Neural cell (in vitro differentiated cells): ENCODE data around the gene TSPOAP1. TPM values are rescaled to one million over a fixed set of nuclear protein-coding genes. Genes with fewer than 3 reads are reported as not detected.

Experiments used
- H2AFZ ChIP-seq: fragments of 200-600, 300-800 bp; sonication (generic), shearing (Covaris generic); 2 replicates; pipeline ENCODE4 v1.6.0; 2014; ENCODE audit warnings: low read depth, mild to moderate bottlenecking, antibody characterized with exemption, low read length, moderate library complexity
- H3F3A ChIP-seq: fragments of 200-600 bp; shearing (Covaris generic); 2 replicates; pipeline ENCODE4 v1.6.1; 2016; ENCODE audit warnings: mild to moderate bottlenecking, moderate library complexity, mixed read lengths, antibody characterized with exemption, low read length; ENCODE audit not compliant: insufficient read depth, poor library complexity, severe bottlenecking
- H3K27ac ChIP-seq: fragments of 200-600, 300-800 bp; sonication (generic), shearing (Covaris generic); 2 replicates; pipeline ENCODE4 v1.5.1; 2014; ENCODE audit warnings: mild to moderate bottlenecking, low read length, moderate library complexity
- H3K27me3 ChIP-seq: fragments of 300-800, 200-600 bp; sonication (generic), shearing (Covaris generic); 2 replicates; pipeline ENCODE4 v1.6.0; 2014; ENCODE audit warnings: mild to moderate bottlenecking, low read depth, low read length, moderate library complexity; ENCODE audit not compliant: insufficient read depth
- H3K36me3 ChIP-seq: fragments of 300-800, 200-600 bp; sonication (generic), shearing (Covaris generic); 2 replicates; pipeline ENCODE4 v1.5.1; 2014; ENCODE audit warnings: mild to moderate bottlenecking, antibody characterized with exemption, low read length, moderate library complexity; ENCODE audit not compliant: insufficient read depth
- H3K4me2 ChIP-seq: fragments of 300-800, 200-600 bp; sonication (generic), shearing (Covaris generic); 2 replicates; pipeline ENCODE4 v1.6.0; 2014; ENCODE audit warnings: mild to moderate bottlenecking, low read length
- H3K4me3 ChIP-seq: fragments of 300-800, 200-600 bp; sonication (generic), shearing (Covaris generic); 2 replicates; pipeline ENCODE4 v1.5.1; 2014; ENCODE audit warnings: mild to moderate bottlenecking, low read length, moderate library complexity
- H3K79me2 ChIP-seq: fragments of 200-600 bp; shearing (Covaris generic); replicated peaks from 2 replicates; pipeline ENCODE4 v1.6.0; 2014; ENCODE audit warnings: mild to moderate bottlenecking, low read length, moderate library complexity; ENCODE audit not compliant: insufficient read depth
- H3K9ac ChIP-seq: fragments of 300-800, 200-600 bp; sonication (generic), shearing (Covaris generic); 2 replicates; pipeline ENCODE4 v1.6.1; 2016; ENCODE audit warnings: mild to moderate bottlenecking, low read length, mixed read lengths
- H3K9me2 ChIP-seq: fragments of 200-600 bp; shearing (Covaris generic); 2 replicates; pipeline ENCODE4 v1.6.1; 2016; ENCODE audit warnings: mild to moderate bottlenecking, low read length, mixed read lengths; ENCODE audit not compliant: insufficient read depth
- H3K9me3 ChIP-seq: fragments of 200-600, 300-800 bp; sonication (generic), shearing (Covaris generic); 2 replicates; pipeline ENCODE4 v1.6.1; 2016; ENCODE audit warnings: mild to moderate bottlenecking, mixed run types, low read length, moderate library complexity, mixed read lengths
- H4K20me1 ChIP-seq: fragments of 200-600 bp; shearing (Covaris generic); 2 replicates; pipeline ENCODE4 v1.6.1; 2016; ENCODE audit warnings: mild to moderate bottlenecking, mixed run types; ENCODE audit not compliant: insufficient read depth
- EP300 ChIP-seq: fragments of 450-650 bp; conservative IDR thresholded peaks from 2 replicates; pipeline ENCODE4 v1.6.1; 2014; ENCODE audit warnings: antibody characterized with exemption, mild to moderate bottlenecking, moderate library complexity; ENCODE audit not compliant: poor library complexity, severe bottlenecking
- EZH2 ChIP-seq: fragments of 200-600, 300-800 bp; shearing (Covaris generic), sonication (generic); IDR thresholded peaks from 2 replicates; pipeline ENCODE4 v1.6.1; 2014; ENCODE audit warnings: antibody characterized with exemption, low read length, borderline replicate concordance, mild to moderate bottlenecking; ENCODE audit not compliant: insufficient read depth, poor library complexity, severe bottlenecking
- MXI1 ChIP-seq: fragments of 450-650 bp; conservative IDR thresholded peaks from 2 replicates; pipeline ENCODE4 v1.6.1; 2014; ENCODE audit warnings: antibody characterized with exemption, mild to moderate bottlenecking; ENCODE audit not compliant: poor library complexity, severe bottlenecking
- POLR2AphosphoS5 ChIP-seq: IDR thresholded peaks from 2 replicates; pipeline ENCODE4 v1.6.1; 2012
- RAD21 ChIP-seq: fragments of 450-650 bp; conservative IDR thresholded peaks from 2 replicates; pipeline ENCODE4 v1.6.1; 2014; ENCODE audit warnings: antibody characterized with exemption, mild to moderate bottlenecking, moderate library complexity
- SMC3 ChIP-seq: fragments of 450-650 bp; conservative IDR thresholded peaks from 2 replicates; pipeline ENCODE4 v1.6.1; 2014; ENCODE audit warnings: antibody characterized with exemption, mild to moderate bottlenecking, moderate library complexity; ENCODE audit not compliant: poor library complexity
- TAF1 ChIP-seq: IDR thresholded peaks from 2 replicates; pipeline ENCODE4 v1.6.1; 2012; ENCODE audit warnings: low read depth
- polyA plus RNA-seq: library from polyadenylated mRNA; depleted of rRNA; stranded (reverse); fragments of >200 nt; gene quantifications from 2 replicates; pipeline ENCODE4 v1.2.3, GENCODE V29; 2014
- TF ChIP-seq, protein P1 (sequence below): IDR thresholded peaks from 2 replicates; pipeline ENCODE4 v1.6.1; 2012; ENCODE audit warnings: borderline replicate concordance
- TF ChIP-seq, protein P2 (sequence below): fragments of 450-650 bp; IDR thresholded peaks from 2 replicates; pipeline ENCODE4 v1.5.1; 2014; ENCODE audit warnings: antibody characterized with exemption, mild to moderate bottlenecking, moderate library complexity; ENCODE audit not compliant: poor library complexity, severe bottlenecking

Gene TSPOAP1
- polyA plus RNA-seq, 1 donor from 2014 or later = 103 TPM

DNA sequence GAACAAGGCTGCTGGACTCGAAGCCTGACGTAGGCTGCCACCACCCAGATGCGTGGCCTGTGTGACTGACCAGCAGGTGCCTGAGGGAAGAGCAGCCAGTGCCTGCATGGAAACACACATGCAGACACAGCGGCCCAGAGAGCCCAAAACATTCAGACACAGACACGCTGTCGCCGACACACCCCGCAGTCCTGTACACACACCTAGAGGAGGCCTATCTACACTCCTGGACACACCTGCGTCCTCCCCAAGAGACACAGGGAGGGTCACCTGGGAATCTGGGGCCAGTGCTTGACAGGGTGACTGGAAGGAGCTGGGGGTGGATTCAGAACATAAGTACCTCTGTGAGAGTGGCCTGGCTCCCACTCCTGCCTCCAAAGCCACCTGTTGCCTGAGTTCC is 6.1 kb upstream of the TSPOAP1 start:
- no peak overlapping the region for H3K4me2 ChIP-seq
- no peaks in the 10 kb centered on the region for H3K79me2 ChIP-seq
- no peaks in the 10 kb centered on the region for H3K27me3 ChIP-seq
- no peaks in the 10 kb centered on the region for H3K9me2 ChIP-seq
- H3K27ac ChIP-seq = no peak overlapping the region
- H2AFZ ChIP-seq = no peak overlapping the region
- no peaks in the 10 kb centered on the region for H3K9me3 ChIP-seq
- H3K9ac ChIP-seq = no peak overlapping the region
- H4K20me1 ChIP-seq = no peaks in the 10 kb centered on the region
- no peak overlapping the region for H3K4me3 ChIP-seq
- no peaks in the 10 kb centered on the region for H3F3A ChIP-seq
- TF ChIP-seq POLR2AphosphoS5 (no peak), EZH2 (no peak)
- H3K36me3 ChIP-seq = no peaks in the 10 kb centered on the region

DNA sequence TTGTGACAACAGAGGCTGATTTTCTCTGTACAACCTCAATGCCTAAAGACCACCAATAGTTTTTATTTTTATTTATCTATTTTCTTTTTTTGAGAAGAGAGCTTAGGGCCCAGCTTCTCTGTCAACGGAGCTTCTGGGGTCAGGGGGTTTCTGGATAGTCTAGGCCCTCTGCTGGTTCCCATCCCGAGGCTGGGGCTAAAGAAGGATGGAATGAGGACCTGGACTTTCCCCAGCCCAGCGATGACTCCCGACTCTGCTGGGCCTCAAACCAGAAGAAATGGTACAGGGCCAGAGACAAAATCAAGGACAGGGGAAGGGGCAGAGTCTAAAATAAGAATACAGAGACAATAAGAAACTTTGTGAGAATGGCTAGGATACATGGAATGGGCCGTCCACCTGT is 5.7 kb upstream of the TSPOAP1 start:
- Histone ChIP-seq H3K36me3 (no peaks in the 10 kb centered on the region), H3K27ac (no peak overlapping the region), H3K9me2 (no peaks in the 10 kb centered on the region), H3K79me2 (no peaks in the 10 kb centered on the region), H3K9ac (no peak overlapping the region), H3K4me2 (no peak overlapping the region), H4K20me1 (no peaks in the 10 kb centered on the region), H3F3A (no peaks in the 10 kb centered on the region), H3K27me3 (no peaks in the 10 kb centered on the region), H3K4me3 (no peak overlapping the region), H3K9me3 (no peaks in the 10 kb centered on the region), H2AFZ (no peak overlapping the region)
- TF ChIP-seq, protein P1, sequence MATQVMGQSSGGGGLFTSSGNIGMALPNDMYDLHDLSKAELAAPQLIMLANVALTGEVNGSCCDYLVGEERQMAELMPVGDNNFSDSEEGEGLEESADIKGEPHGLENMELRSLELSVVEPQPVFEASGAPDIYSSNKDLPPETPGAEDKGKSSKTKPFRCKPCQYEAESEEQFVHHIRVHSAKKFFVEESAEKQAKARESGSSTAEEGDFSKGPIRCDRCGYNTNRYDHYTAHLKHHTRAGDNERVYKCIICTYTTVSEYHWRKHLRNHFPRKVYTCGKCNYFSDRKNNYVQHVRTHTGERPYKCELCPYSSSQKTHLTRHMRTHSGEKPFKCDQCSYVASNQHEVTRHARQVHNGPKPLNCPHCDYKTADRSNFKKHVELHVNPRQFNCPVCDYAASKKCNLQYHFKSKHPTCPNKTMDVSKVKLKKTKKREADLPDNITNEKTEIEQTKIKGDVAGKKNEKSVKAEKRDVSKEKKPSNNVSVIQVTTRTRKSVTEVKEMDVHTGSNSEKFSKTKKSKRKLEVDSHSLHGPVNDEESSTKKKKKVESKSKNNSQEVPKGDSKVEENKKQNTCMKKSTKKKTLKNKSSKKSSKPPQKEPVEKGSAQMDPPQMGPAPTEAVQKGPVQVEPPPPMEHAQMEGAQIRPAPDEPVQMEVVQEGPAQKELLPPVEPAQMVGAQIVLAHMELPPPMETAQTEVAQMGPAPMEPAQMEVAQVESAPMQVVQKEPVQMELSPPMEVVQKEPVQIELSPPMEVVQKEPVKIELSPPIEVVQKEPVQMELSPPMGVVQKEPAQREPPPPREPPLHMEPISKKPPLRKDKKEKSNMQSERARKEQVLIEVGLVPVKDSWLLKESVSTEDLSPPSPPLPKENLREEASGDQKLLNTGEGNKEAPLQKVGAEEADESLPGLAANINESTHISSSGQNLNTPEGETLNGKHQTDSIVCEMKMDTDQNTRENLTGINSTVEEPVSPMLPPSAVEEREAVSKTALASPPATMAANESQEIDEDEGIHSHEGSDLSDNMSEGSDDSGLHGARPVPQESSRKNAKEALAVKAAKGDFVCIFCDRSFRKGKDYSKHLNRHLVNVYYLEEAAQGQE = no peak
- TF ChIP-seq, protein P2, sequence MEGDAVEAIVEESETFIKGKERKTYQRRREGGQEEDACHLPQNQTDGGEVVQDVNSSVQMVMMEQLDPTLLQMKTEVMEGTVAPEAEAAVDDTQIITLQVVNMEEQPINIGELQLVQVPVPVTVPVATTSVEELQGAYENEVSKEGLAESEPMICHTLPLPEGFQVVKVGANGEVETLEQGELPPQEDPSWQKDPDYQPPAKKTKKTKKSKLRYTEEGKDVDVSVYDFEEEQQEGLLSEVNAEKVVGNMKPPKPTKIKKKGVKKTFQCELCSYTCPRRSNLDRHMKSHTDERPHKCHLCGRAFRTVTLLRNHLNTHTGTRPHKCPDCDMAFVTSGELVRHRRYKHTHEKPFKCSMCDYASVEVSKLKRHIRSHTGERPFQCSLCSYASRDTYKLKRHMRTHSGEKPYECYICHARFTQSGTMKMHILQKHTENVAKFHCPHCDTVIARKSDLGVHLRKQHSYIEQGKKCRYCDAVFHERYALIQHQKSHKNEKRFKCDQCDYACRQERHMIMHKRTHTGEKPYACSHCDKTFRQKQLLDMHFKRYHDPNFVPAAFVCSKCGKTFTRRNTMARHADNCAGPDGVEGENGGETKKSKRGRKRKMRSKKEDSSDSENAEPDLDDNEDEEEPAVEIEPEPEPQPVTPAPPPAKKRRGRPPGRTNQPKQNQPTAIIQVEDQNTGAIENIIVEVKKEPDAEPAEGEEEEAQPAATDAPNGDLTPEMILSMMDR = no peak
- no peak for TF ChIP-seq EZH2
- TF ChIP-seq SMC3 = no peak
- TF ChIP-seq TAF1 = no peak
- no peak for TF ChIP-seq RAD21
- no peak for TF ChIP-seq POLR2AphosphoS5
- TF ChIP-seq MXI1 = no peak
- no peak for TF ChIP-seq EP300

DNA sequence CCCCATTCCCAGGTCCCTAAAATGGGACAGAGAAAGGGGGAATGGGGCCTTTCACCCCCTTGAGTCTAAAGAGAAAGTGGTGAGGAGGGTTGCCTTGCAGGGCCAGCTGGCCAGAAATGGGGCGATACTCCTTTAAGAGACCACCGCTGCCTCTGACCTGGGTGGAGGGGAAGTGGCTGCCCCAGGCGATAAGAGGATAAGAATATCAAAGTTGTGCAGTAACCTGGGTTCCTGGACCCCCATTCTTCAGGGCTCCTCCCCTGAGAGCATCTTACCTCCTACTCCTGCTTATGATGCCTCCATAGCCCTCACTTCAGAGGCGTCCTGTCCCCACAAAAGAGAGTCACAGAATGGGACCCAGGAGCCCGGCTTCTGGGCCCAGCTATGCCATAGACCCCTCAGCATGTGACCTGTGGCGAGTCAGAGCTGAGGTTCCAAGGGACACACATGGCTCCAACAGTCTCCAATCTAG is 5.2 kb upstream of the TSPOAP1 start:
- Histone ChIP-seq H3K27me3 (no peaks in the 10 kb centered on the region), H3K36me3 (no peaks in the 10 kb centered on the region), H3K9me2 (no peaks in the 10 kb centered on the region), H2AFZ (no peak overlapping the region), H3F3A (no peaks in the 10 kb centered on the region), H3K27ac (no peak overlapping the region), H3K4me3 (no peak overlapping the region), H3K9ac (no peak overlapping the region), H3K4me2 (no peak overlapping the region), H4K20me1 (no peaks in the 10 kb centered on the region), H3K9me3 (no peaks in the 10 kb centered on the region), H3K79me2 (no peaks in the 10 kb centered on the region)
- TF ChIP-seq, protein P2 = no peak
- TF ChIP-seq POLR2AphosphoS5 (no peak), SMC3 (no peak), MXI1 (no peak), EZH2 (no peak), EP300 (no peak), RAD21 (no peak), TAF1 (no peak)
- TF ChIP-seq, protein P1 = no peak
